ENCODE results near the gene POLDIP2. TPM values are rescaled to one million over a fixed set of nuclear protein-coding genes. Genes with fewer than 3 reads are reported as not detected.

Gene POLDIP2
- total RNA-seq, 6 donors from 2014 or later, result 50.3 to 74.5 (median 60.0) TPM

DNA sequence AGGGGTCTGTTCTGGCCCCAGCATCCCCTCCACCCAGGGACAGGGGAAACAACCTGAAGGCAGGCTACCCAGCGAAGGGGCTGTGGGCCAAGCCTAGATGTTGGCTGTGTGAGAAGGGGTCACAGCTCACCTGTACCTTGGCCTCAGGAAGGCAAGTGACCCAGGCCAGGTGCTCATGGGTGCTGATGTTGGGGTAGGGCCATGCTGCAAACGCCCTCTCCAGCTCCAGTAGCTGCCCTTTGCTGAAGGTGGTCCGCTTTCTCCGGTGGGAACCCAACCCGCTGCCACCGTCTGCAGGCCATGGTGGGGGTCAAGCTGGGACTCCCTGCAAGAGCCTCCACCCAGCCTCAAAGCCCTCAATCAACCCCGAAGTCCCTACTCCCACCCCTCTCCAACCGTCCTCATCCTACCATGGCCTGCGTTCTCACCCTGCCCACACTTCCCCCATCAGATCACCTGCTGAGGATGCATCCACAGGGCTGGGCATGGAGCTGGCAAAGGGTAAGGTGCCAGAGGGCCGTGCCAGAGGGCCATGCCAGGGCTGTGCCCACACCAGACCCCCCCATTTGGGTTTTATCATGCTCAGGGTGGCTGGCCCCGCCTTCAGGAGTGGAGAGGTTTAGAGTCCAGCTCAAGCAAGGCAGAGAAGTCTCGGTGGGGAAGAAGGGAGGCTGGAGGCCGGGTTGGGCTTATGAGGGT lies 7.5 kb upstream of the POLDIP2 start, which contains the start of gene SEBOX:
Gene SEBOX (minus strand): TSS at position 535 of the 699 bp plus-strand sequence. CDS start 48 bp downstream, at position 487.
- WGBS, 2 donors, result 89 to 90% methylated on average over 4 to 12 of the region's 13 CpGs
- Histone ChIP-seq H3K4me1 (peaks cover 0 to 1% (median 0%) of the 10 kb centered on the region in 4 donors), H3K27me3 (no peaks in the 10 kb centered on the region), H3K4me3 (no peak within 1 kb of the TSS), H3K27ac (no peak within 1 kb of the TSS), H3K9me3 (no peaks in the 10 kb centered on the region), H3K36me3 (peaks cover 18 to 55% (median 48%) of the 10 kb centered on the region in 4 donors)
- TF ChIP-seq EP300 (IDR thresholded peaks at IDR 0.05) (no peak), POLR2A (IDR thresholded peaks at IDR 0.05) (no peak), POLR2AphosphoS5 (IDR thresholded peaks at IDR 0.05) (no peak)
- TF ChIP-seq, protein P1, sequence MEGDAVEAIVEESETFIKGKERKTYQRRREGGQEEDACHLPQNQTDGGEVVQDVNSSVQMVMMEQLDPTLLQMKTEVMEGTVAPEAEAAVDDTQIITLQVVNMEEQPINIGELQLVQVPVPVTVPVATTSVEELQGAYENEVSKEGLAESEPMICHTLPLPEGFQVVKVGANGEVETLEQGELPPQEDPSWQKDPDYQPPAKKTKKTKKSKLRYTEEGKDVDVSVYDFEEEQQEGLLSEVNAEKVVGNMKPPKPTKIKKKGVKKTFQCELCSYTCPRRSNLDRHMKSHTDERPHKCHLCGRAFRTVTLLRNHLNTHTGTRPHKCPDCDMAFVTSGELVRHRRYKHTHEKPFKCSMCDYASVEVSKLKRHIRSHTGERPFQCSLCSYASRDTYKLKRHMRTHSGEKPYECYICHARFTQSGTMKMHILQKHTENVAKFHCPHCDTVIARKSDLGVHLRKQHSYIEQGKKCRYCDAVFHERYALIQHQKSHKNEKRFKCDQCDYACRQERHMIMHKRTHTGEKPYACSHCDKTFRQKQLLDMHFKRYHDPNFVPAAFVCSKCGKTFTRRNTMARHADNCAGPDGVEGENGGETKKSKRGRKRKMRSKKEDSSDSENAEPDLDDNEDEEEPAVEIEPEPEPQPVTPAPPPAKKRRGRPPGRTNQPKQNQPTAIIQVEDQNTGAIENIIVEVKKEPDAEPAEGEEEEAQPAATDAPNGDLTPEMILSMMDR (IDR thresholded peaks at IDR 0.05), result no peak
- peak in 1 of 2 donors; percentile 43 for DNase-seq
- ATAC-seq (ENCODE audit: low FRiP score in 2 of 2), result no peak

DNA sequence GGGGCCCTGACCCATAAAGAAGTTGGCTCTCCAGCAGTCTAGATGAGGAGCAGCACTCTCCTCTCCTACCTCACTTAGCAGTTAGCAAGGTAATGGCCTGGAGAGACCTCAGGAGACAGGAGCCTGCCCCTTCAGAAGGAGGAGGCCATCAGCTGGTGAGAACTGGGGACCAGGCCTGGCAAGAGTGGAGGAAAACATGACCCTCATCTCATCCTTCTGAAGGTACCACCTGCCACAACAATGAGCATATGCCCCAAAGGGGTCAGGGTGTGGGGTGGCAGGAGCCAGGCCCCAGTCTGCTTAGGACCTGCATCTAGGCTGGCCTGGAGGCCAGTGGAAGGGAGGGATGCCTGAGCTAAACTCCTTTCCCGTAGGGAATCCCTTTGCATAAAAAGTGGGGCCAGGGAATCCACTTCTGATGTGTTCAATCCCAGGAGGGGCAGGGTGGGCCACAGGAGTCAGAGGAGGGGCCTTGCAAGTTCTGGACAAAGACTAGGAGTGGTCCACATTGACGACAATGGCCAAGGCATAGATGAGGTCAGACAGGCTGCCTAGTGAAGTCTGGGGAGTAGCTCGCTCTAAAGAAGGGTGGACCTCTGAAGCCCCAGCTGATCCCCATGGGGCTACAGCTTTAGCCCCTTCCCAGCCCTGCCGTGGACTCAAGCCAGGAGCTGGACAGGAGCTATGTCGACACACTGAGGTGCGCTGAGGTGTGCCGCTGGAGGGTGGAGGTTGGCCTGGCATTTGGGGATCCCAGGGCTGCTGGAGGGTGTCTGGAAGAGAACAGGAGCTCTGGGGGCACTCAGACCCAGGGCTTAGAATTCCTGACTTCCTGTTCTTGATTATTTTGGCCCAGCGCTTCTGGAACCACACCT lies 6.7 kb upstream of the POLDIP2 start:
- Histone ChIP-seq H3K36me3 (peaks cover 18 to 61% (median 56%) of the 10 kb centered on the region in 4 donors), H3K4me3 (no peak overlapping the region), H3K27ac (no peak overlapping the region), H3K9me3 (no peaks in the 10 kb centered on the region), H3K27me3 (no peaks in the 10 kb centered on the region), H3K4me1 (no peaks in the 10 kb centered on the region)
- ATAC-seq (ENCODE audit: low FRiP score in 2 of 2) (no peak), DNase-seq (no peak)
- TF ChIP-seq, protein P1 (IDR thresholded peaks at IDR 0.05), result no peak
- no peak for TF ChIP-seq POLR2AphosphoS5 (IDR thresholded peaks at IDR 0.05)
- TF ChIP-seq EP300 (IDR thresholded peaks at IDR 0.05), result no peak
- no peak for TF ChIP-seq POLR2A (IDR thresholded peaks at IDR 0.05)
- 92 to 94% methylated on average over 6 to 8 of the region's 8 CpGs for WGBS, 2 donors

DNA sequence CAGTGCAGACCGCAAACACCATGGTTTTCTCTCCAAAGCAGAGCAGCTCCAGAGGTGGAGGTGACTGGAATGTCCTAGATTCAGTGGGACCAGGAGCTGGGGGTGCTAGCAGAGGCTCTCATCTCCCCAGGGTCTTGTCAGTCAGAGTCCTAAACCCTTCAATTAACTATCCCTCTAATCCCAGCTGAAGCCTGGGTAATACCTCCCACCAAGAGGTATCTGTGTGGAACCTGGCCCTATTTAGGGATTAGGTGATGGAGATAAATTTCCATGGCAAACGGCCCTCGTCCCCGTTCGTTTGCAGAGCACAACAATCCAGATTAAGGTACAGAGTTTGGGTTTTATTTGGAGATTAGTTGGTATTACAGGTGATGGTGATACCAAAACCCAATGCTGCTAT lies 5.9 kb upstream of the POLDIP2 start:
- H3K27ac ChIP-seq, result no peak overlapping the region
- no peak for TF ChIP-seq POLR2AphosphoS5 (IDR thresholded peaks at IDR 0.05)
- no peak for TF ChIP-seq POLR2A (IDR thresholded peaks at IDR 0.05)
- TF ChIP-seq, protein P1 (IDR thresholded peaks at IDR 0.05), result no peak
- no peak for TF ChIP-seq EP300 (IDR thresholded peaks at IDR 0.05)
- DNase-seq, result no peak
- H3K9me3 ChIP-seq, result no peaks in the 10 kb centered on the region
- no peak for ATAC-seq (ENCODE audit: low FRiP score in 2 of 2)
- no peak overlapping the region for H3K4me3 ChIP-seq
- WGBS, 2 donors, result 89 to 93% methylated on average over 5 of the region's 5 CpGs
- no peaks in the 10 kb centered on the region for H3K27me3 ChIP-seq
- peaks cover 5 to 6% (median 6%) of the 10 kb centered on the region in 4 donors for H3K4me1 ChIP-seq
- H3K36me3 ChIP-seq, result peaks cover 18 to 61% (median 58%) of the 10 kb centered on the region in 4 donors

DNA sequence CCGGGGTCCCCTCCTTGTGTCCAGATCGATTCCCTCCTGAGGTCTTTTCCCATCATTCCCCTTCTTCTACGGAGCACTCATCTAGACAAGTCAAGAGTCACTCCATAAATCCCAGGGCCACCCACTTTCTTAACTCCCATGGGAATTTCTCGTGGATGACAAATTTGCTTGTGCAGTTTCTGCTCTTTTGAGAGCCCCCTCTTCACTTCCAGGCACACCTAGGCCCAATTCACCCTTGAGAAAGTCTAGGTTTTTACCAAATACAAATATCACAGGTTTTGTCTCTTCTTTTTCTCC lies 522 bp upstream of the POLDIP2 start:
- ATAC-seq (ENCODE audit: low FRiP score in 2 of 2), result no peak
- WGBS, 2 donors, result 5 to 6% methylated on average over 4 of the region's 4 CpGs
- peaks cover 19 to 29% (median 21%) of the 10 kb centered on the region in 4 donors for H3K4me1 ChIP-seq
- no peak for DNase-seq
- H3K27ac ChIP-seq, result peak overlapping the region; percentile 90 to 94 (median 92)
- TF ChIP-seq POLR2A (IDR thresholded peaks at IDR 0.05), result no peak
- no peak for TF ChIP-seq POLR2AphosphoS5 (IDR thresholded peaks at IDR 0.05)
- TF ChIP-seq EP300 (IDR thresholded peaks at IDR 0.05), result no peak
- TF ChIP-seq, protein P1 (IDR thresholded peaks at IDR 0.05), result no peak
- peaks cover 21 to 62% (median 51%) of the 10 kb centered on the region in 4 donors for H3K36me3 ChIP-seq
- H3K9me3 ChIP-seq, result no peaks in the 10 kb centered on the region
- peak overlapping the region; percentile 50 to 91 (median 87) for H3K4me3 ChIP-seq
- H3K27me3 ChIP-seq, result no peaks in the 10 kb centered on the region

Data from upper lobe of left lung (tissue), 6 donors.